ENCODE results near the gene C14orf39.

DNA sequence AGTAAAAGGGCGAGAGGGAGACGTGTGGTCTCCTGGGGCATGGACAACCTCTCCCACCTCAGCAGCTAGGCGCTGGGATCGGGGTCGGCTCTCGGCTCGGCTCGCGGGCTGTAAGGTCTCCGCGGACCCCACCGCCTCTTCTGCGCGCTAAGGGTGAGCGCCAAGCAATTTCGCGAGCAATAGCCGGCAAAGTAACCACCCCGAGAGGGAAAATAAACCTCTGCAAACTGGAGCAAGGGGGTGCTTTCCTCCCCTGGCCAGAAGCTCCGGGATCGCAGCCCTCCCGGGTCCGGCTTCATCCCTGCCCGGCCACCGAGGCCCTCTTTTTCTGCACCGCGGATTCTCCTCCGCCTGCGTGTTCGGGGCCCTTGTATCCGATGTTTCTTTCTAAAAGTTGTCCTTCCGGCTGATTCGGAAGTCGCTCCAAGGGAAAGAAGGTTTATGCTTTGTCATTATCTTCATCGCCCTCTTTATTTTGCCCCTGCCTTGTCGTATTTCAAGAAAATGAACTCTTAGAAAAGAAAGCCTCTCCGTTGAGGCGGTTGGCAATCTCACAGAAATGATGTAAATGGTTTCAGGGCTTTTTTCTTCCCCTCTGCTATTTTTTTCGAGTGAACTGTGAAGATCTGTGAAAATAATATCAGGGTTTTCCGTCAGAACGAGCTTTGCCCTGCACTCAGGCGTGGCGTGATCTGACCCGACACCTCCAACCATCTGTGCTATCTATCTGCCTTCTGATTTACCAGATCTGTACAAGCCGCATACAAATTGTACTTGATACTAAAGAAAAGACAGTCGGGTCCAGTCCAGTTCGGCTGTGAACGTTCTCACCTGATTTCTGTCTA is 21.3 kb upstream of the C14orf39 start:
- TF ChIP-seq, protein P1, sequence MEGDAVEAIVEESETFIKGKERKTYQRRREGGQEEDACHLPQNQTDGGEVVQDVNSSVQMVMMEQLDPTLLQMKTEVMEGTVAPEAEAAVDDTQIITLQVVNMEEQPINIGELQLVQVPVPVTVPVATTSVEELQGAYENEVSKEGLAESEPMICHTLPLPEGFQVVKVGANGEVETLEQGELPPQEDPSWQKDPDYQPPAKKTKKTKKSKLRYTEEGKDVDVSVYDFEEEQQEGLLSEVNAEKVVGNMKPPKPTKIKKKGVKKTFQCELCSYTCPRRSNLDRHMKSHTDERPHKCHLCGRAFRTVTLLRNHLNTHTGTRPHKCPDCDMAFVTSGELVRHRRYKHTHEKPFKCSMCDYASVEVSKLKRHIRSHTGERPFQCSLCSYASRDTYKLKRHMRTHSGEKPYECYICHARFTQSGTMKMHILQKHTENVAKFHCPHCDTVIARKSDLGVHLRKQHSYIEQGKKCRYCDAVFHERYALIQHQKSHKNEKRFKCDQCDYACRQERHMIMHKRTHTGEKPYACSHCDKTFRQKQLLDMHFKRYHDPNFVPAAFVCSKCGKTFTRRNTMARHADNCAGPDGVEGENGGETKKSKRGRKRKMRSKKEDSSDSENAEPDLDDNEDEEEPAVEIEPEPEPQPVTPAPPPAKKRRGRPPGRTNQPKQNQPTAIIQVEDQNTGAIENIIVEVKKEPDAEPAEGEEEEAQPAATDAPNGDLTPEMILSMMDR (conservative IDR thresholded peaks at IDR 0.05; ENCODE audit: low read depth, low read length) = no peak
- TF ChIP-seq EZH2 (IDR thresholded peaks at IDR 0.05; ENCODE audit: low read length, unreplicated experiment) = no peak
- no peak for TF ChIP-seq EZH2phosphoT487 (IDR thresholded peaks at IDR 0.05; ENCODE audit: borderline replicate concordance, low read length)

Data from PC-3 (cell line).